ENCODE measurements around the gene PCDH17.

GRCh38 chr13:57644106-57644505 is 12.6 kb downstream of the PCDH17 start:
- TF ChIP-seq POU2F2 (IDR thresholded peaks at IDR 0.05; ENCODE audit: low read depth, low read length) (no peak), POLR2AphosphoS5 (IDR thresholded peaks at IDR 0.05; ENCODE audit: low read depth, low read length) (no peak), POLR2A (IDR thresholded peaks at IDR 0.05; ENCODE audit: low read depth, low read length) (no peak)
